HG03469 (cell line): ENCODE results near the gene PILRA.

Experiments
- ATAC-seq: cut with Tn5 transposase; IDR thresholded peaks from one replicate; pipeline ENCODE4 v1.9.1; 2021; ENCODE audit warnings: mild to moderate bottlenecking, moderate library complexity, moderate number of reproducible peaks; ENCODE audit not compliant: unreplicated experiment

The PILRA gene

GRCh38 chr7:100406767-100407166 lies 33.5 kb downstream of the PILRA start:
- ATAC-seq = no peak

- no peak for ATAC-seq
Observed at GRCh38 chr7:100407285-100408180, 34.2 kb downstream of the PILRA start.

- no peak for ATAC-seq
Observed at GRCh38 chr7:100411101-100411500, 37.8 kb downstream of the PILRA start.

- ATAC-seq = no peak
Observed at GRCh38 chr7:100413346-100413745, 40.1 kb downstream of the PILRA start.

GRCh38 chr7:100413889-100414288 lies 40.6 kb downstream of the PILRA start:
- no peak for ATAC-seq

GRCh38 chr7:100415448-100415847 lies 42.2 kb downstream of the PILRA start:
- no peak for ATAC-seq

GRCh38 chr7:100418930-100419659 lies 45.8 kb downstream of the PILRA start:
- no peak for ATAC-seq

GRCh38 chr7:100419660-100420226 lies 46.5 kb downstream of the PILRA start:
- ATAC-seq = no peak

GRCh38 chr7:100423315-100423714 lies 50.0 kb downstream of the PILRA start:
- ATAC-seq = no peak

- no peak for ATAC-seq
Observed at GRCh38 chr7:100425347-100425746, 52.1 kb downstream of the PILRA start.

GRCh38 chr7:100426516-100426915 lies 53.2 kb downstream of the PILRA start:
- no peak for ATAC-seq

GRCh38 chr7:100427762-100428198 lies 54.5 kb downstream of the PILRA start:
- ATAC-seq = no peak

GRCh38 chr7:100428199-100428966 lies 55.1 kb downstream of the PILRA start, which contains the start of gene ZCWPW1:
TSS of gene ZCWPW1 (minus strand) at chr7:100428703. CDS start at chr7:100420649, 8,054 bp downstream.
- peak; percentile 30 for ATAC-seq

- ATAC-seq = peak; percentile 27
Observed at GRCh38 chr7:100428967-100429636, 55.8 kb downstream of the PILRA start.

- ATAC-seq = no peak
Observed at GRCh38 chr7:100429637-100430492, 56.6 kb downstream of the PILRA start, which contains the start of gene MEPCE. TSS of gene MEPCE (plus strand) at chr7:100429831. CDS start at chr7:100430019, 188 bp downstream.

GRCh38 chr7:100430493-100431285 lies 57.4 kb downstream of the PILRA start:
- ATAC-seq = no peak

GRCh38 chr7:100431286-100431735 lies 58.0 kb downstream of the PILRA start:
- no peak for ATAC-seq

- ATAC-seq = no peak
Observed at GRCh38 chr7:100432053-100432452, 58.8 kb downstream of the PILRA start.
